NCI-H1694 treated with DMSO at 0.1 percent for 48 hours (cell line): ENCODE results near the gene F2R.
"Not testable (repeated sequence)": the region's sequence is repeated elsewhere in the genome, so short reads cannot be mapped to it uniquely, and the experiment has no call there.

ENCODE experiments used
- DNase-seq: peaks from one replicate; lab custom pipeline; 2025; lab: John Stamatoyannopoulos, UW

F2R gene

GRCh38 chr5:76720988-76721569 lies 5.2 kb downstream of the F2R start:
- DNase-seq = no peak

GRCh38 chr5:76723266-76723665 lies 7.3 kb downstream of the F2R start:
- no peak for DNase-seq

GRCh38 chr5:76723906-76724305 lies 8.0 kb downstream of the F2R start:
- DNase-seq = no peak

- DNase-seq = no peak
Observed at GRCh38 chr5:76724871-76725270, 8.9 kb downstream of the F2R start.

- no peak for DNase-seq
Observed at GRCh38 chr5:76728965-76729364, 13.0 kb downstream of the F2R start.

GRCh38 chr5:76729373-76730290 lies 13.7 kb downstream of the F2R start:
- DNase-seq = no peak

GRCh38 chr5:76732405-76733048 lies 16.6 kb downstream of the F2R start:
- DNase-seq = no peak

GRCh38 chr5:76733049-76733417 lies 17.1 kb downstream of the F2R start:
- no peak for DNase-seq

- DNase-seq = no peak
Observed at GRCh38 chr5:76735762-76736545, 20.0 kb downstream of the F2R start.

- DNase-seq = no peak
Observed at GRCh38 chr5:76736679-76737556, 21.0 kb downstream of the F2R start.

- no peak for DNase-seq
Observed at GRCh38 chr5:76737846-76738245, 21.9 kb downstream of the F2R start.

- DNase-seq = not testable (repeated sequence)
Observed at GRCh38 chr5:76741506-76741905, 25.6 kb downstream of the F2R start.

- no peak for DNase-seq
Observed at GRCh38 chr5:76742583-76742982, 26.7 kb downstream of the F2R start.

GRCh38 chr5:76744632-76745031 lies 28.7 kb downstream of the F2R start:
- no peak for DNase-seq

GRCh38 chr5:76745670-76746069 lies 29.7 kb downstream of the F2R start:
- DNase-seq = no peak

GRCh38 chr5:76746677-76747076 lies 30.8 kb downstream of the F2R start:
- no peak for DNase-seq

- no peak for DNase-seq
Observed at GRCh38 chr5:76747706-76748105, 31.8 kb downstream of the F2R start.

GRCh38 chr5:76751291-76751690 lies 35.4 kb downstream of the F2R start:
- no peak for DNase-seq

- no peak for DNase-seq
Observed at GRCh38 chr5:76754668-76755078, 38.7 kb downstream of the F2R start.

- DNase-seq = no peak
Observed at GRCh38 chr5:76755779-76756637, 40.1 kb downstream of the F2R start.
